T-helper 1 cell treated with Interleukin-12 subunit alpha and Interleukin-12 subunit beta and Interleukin-4 antibody, amounts not matched to agents 30 μg/mL and 1 μg/mL, for 36 hours (primary cell): Measurements from ENCODE around the gene ANXA8.
"Not testable (repeated sequence)": the region's sequence is repeated elsewhere in the genome, so short reads cannot be mapped to it uniquely, and the experiment has no call there.

Source experiments
- H3K27ac Mint-ChIP-seq: one replicate; pipeline ENCODE4 v1.8.0; 2021; ENCODE audit warnings: mild to moderate bottlenecking, mixed read lengths
- H3K27me3 Mint-ChIP-seq: one replicate; pipeline ENCODE4 v1.8.0; 2021; ENCODE audit warnings: low read depth, mixed read lengths
- H3K36me3 Mint-ChIP-seq: one replicate; pipeline ENCODE4 v1.8.0; 2021; ENCODE audit warnings: low read depth, mixed read lengths
- H3K4me1 Mint-ChIP-seq: one replicate; pipeline ENCODE4 v1.8.0; 2021; ENCODE audit warnings: low read depth, mixed read lengths
- H3K4me3 Mint-ChIP-seq: one replicate; pipeline ENCODE4 v1.8.0; 2021; ENCODE audit warnings: mild to moderate bottlenecking, moderate library complexity, mixed read lengths
- H3K9me3 Mint-ChIP-seq: one replicate; pipeline ENCODE4 v1.8.0; 2021; ENCODE audit warnings: mixed read lengths

ANXA8 gene

GRCh38 chr10:47472647-47473046 lies 11.3 kb downstream of the ANXA8 start:
- not testable (repeated sequence) for H3K27ac Mint-ChIP-seq, H3K36me3 Mint-ChIP-seq, H3K9me3 Mint-ChIP-seq, H3K4me1 Mint-ChIP-seq, H3K27me3 Mint-ChIP-seq, H3K4me3 Mint-ChIP-seq

DNA sequence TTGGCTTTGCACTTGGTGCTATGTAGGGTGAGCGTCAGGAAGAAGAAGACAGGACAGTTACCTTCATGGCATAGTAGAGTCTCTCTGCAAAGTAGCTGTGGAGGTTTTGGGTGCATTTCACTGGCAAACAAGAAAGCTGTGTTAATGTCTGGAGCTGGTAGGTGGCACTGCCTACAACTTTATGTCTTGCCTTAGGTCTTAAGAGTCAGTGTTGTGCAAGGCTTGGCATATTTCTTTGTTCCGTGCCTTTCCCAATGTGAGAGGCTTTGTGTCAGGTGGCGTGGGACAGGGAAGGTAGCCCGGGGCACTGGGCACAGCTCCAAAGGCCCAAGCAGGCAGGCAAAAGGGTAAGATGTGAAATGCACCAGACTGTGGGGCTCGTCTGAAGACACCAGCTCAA lies 11.8 kb downstream of the ANXA8 start:
- not testable (repeated sequence) for H3K4me3 Mint-ChIP-seq, H3K27ac Mint-ChIP-seq

GRCh38 chr10:47468731-47469528 lies 15.0 kb downstream of the ANXA8 start:
- not testable (repeated sequence) for H3K4me3 Mint-ChIP-seq, H3K9me3 Mint-ChIP-seq, H3K27ac Mint-ChIP-seq, H3K27me3 Mint-ChIP-seq, H3K4me1 Mint-ChIP-seq, H3K36me3 Mint-ChIP-seq

More for the DNA sequence above, 11.8 kb downstream of the ANXA8 start:
- H3K4me1 Mint-ChIP-seq, H3K27me3 Mint-ChIP-seq, H3K36me3 Mint-ChIP-seq, H3K9me3 Mint-ChIP-seq: not testable (repeated sequence)

- H3K9me3 Mint-ChIP-seq, H3K4me3 Mint-ChIP-seq, H3K27me3 Mint-ChIP-seq, H3K4me1 Mint-ChIP-seq, H3K27ac Mint-ChIP-seq, H3K36me3 Mint-ChIP-seq: not testable (repeated sequence)
Measured at GRCh38 chr10:47467957-47468356, 16.0 kb downstream of the ANXA8 start.

GRCh38 chr10:47467458-47467857 lies 16.5 kb downstream of the ANXA8 start:
- H3K4me3 Mint-ChIP-seq, H3K27me3 Mint-ChIP-seq, H3K9me3 Mint-ChIP-seq, H3K36me3 Mint-ChIP-seq, H3K4me1 Mint-ChIP-seq, H3K27ac Mint-ChIP-seq: not testable (repeated sequence)

- H3K27me3 Mint-ChIP-seq, H3K27ac Mint-ChIP-seq, H3K36me3 Mint-ChIP-seq, H3K9me3 Mint-ChIP-seq, H3K4me3 Mint-ChIP-seq, H3K4me1 Mint-ChIP-seq: not testable (repeated sequence)
Measured at GRCh38 chr10:47465216-47465917, 18.5 kb downstream of the ANXA8 start.

- H3K27me3 Mint-ChIP-seq = peaks cover 10% of the 10 kb centered on the region
- H3K9me3 Mint-ChIP-seq, H3K27ac Mint-ChIP-seq, H3K36me3 Mint-ChIP-seq, H3K4me1 Mint-ChIP-seq, H3K4me3 Mint-ChIP-seq: not testable (repeated sequence)
Measured at GRCh38 chr10:47462577-47463358, 21.1 kb downstream of the ANXA8 start.

- not testable (repeated sequence) for H3K9me3 Mint-ChIP-seq, H3K36me3 Mint-ChIP-seq, H3K4me1 Mint-ChIP-seq, H3K4me3 Mint-ChIP-seq, H3K27ac Mint-ChIP-seq
- peaks cover 10% of the 10 kb centered on the region for H3K27me3 Mint-ChIP-seq
Measured at GRCh38 chr10:47461261-47461687, 22.6 kb downstream of the ANXA8 start.

DNA sequence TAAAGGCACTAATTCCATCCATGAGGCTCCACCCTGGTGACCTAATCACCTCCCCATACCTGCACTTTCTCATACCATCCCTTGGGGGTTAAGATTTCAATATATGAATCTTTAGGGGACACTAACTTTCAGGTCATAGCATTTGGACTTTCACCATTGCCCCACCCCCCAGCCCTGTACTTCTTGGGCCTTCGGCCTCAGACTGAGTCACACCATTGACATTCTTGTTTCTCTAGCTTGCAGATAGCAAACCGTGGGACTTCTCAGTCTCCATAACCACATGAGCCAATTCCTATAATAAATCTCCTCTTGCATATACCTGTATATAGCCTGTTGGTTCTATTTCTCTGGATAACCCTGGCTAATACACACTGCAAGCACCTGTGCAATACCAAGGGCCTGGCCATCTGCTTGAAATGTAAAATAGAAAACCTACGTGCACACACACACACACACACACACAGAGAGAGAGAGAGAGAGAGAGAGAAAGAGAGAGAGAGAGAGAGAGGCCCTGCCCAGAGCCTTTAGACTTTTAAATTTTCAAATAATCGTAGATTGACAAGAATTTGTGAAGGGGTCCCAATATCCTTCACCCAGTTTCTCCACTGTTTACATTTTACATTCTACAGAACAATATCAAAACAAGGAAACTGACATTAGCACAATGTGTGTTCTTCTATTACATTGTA lies 25.3 kb downstream of the ANXA8 start:
- Mint-ChIP-seq H3K9me3 (no peaks in the 10 kb centered on the region), H3K36me3 (no peaks in the 10 kb centered on the region), H3K4me3 (no peak overlapping the region), H3K27ac (no peak overlapping the region), H3K27me3 (peaks cover 15% of the 10 kb centered on the region), H3K4me1 (no peaks in the 10 kb centered on the region)

DNA sequence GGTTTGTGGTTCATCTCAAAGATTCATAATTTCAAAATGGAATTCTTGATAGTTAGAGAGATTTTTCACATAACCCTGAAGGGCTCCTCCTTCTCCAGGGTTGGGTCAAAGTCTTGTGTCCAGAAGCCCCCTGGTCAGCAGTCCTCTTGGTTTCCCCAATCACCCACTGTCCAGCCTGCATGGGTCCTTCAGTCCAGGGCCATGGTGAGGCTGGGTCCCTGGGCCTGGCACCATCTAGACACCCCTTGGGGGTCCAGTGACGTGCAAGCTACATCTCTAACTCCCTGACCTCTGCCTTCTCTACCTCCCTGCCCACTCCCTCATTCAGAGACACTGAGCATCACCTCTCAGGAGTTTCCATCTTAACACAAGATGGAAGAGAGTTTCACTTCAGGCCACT lies 26.1 kb downstream of the ANXA8 start:
- Mint-ChIP-seq H3K4me1 (no peaks in the 10 kb centered on the region), H3K36me3 (no peaks in the 10 kb centered on the region), H3K9me3 (no peaks in the 10 kb centered on the region), H3K27me3 (peaks cover 15% of the 10 kb centered on the region), H3K4me3 (no peak overlapping the region), H3K27ac (no peak overlapping the region)

DNA sequence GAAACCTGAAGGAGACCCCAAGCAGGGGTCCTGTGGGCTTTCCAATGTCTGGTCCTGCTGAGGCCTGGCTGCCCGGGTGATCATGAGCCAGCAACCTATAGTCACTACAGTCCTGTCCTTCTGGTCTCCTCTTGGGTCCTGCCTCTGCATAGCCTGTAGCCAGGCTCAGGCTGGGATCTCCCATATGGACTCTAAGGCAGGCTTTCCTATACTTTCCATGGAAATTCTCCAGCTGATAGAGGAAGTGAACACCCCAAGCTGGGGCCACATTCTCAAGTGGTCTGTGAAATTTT lies 26.4 kb downstream of the ANXA8 start:
- Mint-ChIP-seq H3K27me3 (peaks cover 15% of the 10 kb centered on the region), H3K27ac (no peak overlapping the region), H3K4me1 (no peaks in the 10 kb centered on the region), H3K9me3 (no peaks in the 10 kb centered on the region), H3K36me3 (no peaks in the 10 kb centered on the region), H3K4me3 (no peak overlapping the region)

- Mint-ChIP-seq H3K27ac (no peak overlapping the region), H3K4me3 (no peak overlapping the region), H3K27me3 (peaks cover 15% of the 10 kb centered on the region), H3K36me3 (no peaks in the 10 kb centered on the region), H3K4me1 (no peaks in the 10 kb centered on the region), H3K9me3 (no peaks in the 10 kb centered on the region)
Measured at GRCh38 chr10:47456794-47457527, 27.0 kb downstream of the ANXA8 start.

DNA sequence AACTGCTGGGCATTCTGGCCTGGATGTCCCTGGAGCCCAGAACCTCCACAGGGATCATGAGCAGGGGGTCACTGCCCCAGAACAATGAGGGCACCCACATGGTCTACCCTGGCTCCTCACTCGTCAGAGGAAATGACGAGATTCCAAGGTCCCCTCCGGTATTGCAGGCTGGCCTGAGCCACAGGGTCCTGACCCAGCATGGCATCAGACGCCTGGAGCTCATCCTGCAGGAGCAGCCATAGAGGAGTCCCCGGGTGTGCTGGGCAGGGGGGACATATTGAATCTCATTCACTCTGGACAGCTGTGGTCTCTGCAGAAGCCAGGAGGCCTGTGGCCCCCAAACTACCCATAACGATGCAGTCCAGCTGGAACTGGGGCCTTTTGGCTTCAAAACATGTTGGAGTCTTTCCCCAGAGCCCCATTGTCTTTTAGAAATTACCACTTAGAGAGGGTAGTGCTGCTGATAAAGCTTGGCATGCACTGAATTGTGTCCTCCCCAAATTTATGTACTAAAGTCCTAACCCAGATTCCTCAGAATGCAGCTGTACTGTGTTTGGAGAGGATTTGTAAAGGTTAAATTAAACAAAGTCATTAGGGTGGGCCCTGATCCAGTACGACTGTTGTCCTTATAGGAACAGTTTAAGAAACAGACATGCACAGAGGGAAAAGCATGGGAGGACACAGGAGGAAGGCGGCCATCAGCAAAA lies 27.7 kb downstream of the ANXA8 start:
- H3K27ac Mint-ChIP-seq = no peak overlapping the region

More for the DNA sequence above, 27.7 kb downstream of the ANXA8 start:
- no peaks in the 10 kb centered on the region for H3K36me3 Mint-ChIP-seq
- no peaks in the 10 kb centered on the region for H3K9me3 Mint-ChIP-seq
- H3K4me1 Mint-ChIP-seq = no peaks in the 10 kb centered on the region
- no peak overlapping the region for H3K4me3 Mint-ChIP-seq
- H3K27me3 Mint-ChIP-seq = peaks cover 15% of the 10 kb centered on the region
